WTC11 (cell line): ENCODE measurements around the gene FAM53B. TPM values are rescaled to one million over a fixed set of nuclear protein-coding genes. Genes with fewer than 3 reads are reported as not detected.

Experiments used
- ATAC-seq: fragments of 200-7000 bp; cut with Tn5 transposase; 2 replicates; pipeline ENCODE4 v1.10.0; 2021; ENCODE audit warnings: mild to moderate bottlenecking, moderate library complexity
- CTCF ChIA-PET: fragments of 300-600 bp; sonication (Branson Sonifier 250); formaldehyde crosslinking; loops from one replicate; lab custom pipeline; 2021; ENCODE audit warnings: antibody characterized with exemption; lab: Charles Lee
- POLR2A ChIA-PET: fragments of 350-600 bp; sonication (Branson Sonifier 250); formaldehyde crosslinking; loops from one replicate; lab custom pipeline; 2021; ENCODE audit warnings: antibody characterized with exemption; lab: Charles Lee
- DNase-seq: peaks from one replicate; pipeline ENCODE4 v3.0.0; 2021; ENCODE audit warnings: low spot score
- H3K27ac Mint-ChIP-seq: 2 replicates; pipeline ENCODE4 v1.8.0; 2021; ENCODE audit warnings: mixed read lengths
- H3K27me3 Mint-ChIP-seq: 2 replicates; pipeline ENCODE4 v1.8.0; 2021; ENCODE audit warnings: low read depth, mild to moderate bottlenecking, moderate library complexity, mixed read lengths
- H3K36me3 Mint-ChIP-seq: 2 replicates; pipeline ENCODE4 v1.8.0; 2021; ENCODE audit warnings: mixed read lengths
- H3K4me1 Mint-ChIP-seq: 2 replicates; pipeline ENCODE4 v1.8.0; 2022; ENCODE audit warnings: mixed read lengths
- H3K4me3 Mint-ChIP-seq: 2 replicates; pipeline ENCODE4 v1.8.0; 2021; ENCODE audit warnings: mild to moderate bottlenecking, moderate library complexity, mixed read lengths
- H3K9me3 Mint-ChIP-seq: 2 replicates; pipeline ENCODE4 v1.8.0; 2021; ENCODE audit warnings: mixed read lengths
- ATF2 ChIP-seq: sonication (generic); formaldehyde crosslinking; IDR thresholded peaks from 2 replicates; pipeline ENCODE4 v1.8.1; 2022; ENCODE audit warnings: low read depth, missing genetic modification reagents, borderline replicate concordance
- ATF6 ChIP-seq: sonication (generic); formaldehyde crosslinking; IDR thresholded peaks from 2 replicates; pipeline ENCODE4 v1.8.1; 2023; ENCODE audit warnings: mild to moderate bottlenecking, missing genetic modification reagents
- CREB1 ChIP-seq: sonication (generic); formaldehyde crosslinking; IDR thresholded peaks from 2 replicates; pipeline ENCODE4 v1.8.0; 2023; ENCODE audit warnings: mild to moderate bottlenecking, missing genetic modification reagents
- CREM ChIP-seq: sonication (generic); formaldehyde crosslinking; IDR thresholded peaks from 2 replicates; pipeline ENCODE4 v1.8.1; 2022; ENCODE audit warnings: mild to moderate bottlenecking, missing genetic modification reagents, moderate library complexity
- ERG ChIP-seq: fragments of 250-450 bp; sonication (Bioruptor Pico); IDR thresholded peaks from 2 replicates; pipeline ENCODE4 v1.8.0; 2021; ENCODE audit warnings: mild to moderate bottlenecking
- FOXP4 ChIP-seq: sonication (generic); formaldehyde crosslinking; IDR thresholded peaks from 2 replicates; pipeline ENCODE4 v1.8.0; 2022; ENCODE audit warnings: mild to moderate bottlenecking, missing genetic modification reagents
- GRHL2 ChIP-seq: fragments of 250-450 bp; sonication (Bioruptor Pico); IDR thresholded peaks from 2 replicates; pipeline ENCODE4 v1.8.0; 2022; ENCODE audit warnings: mild to moderate bottlenecking, moderate library complexity; ENCODE audit not compliant: insufficient replicate concordance, severe bottlenecking
- KAT7 ChIP-seq: sonication (generic); formaldehyde crosslinking; IDR thresholded peaks from 2 replicates; pipeline ENCODE4 v1.8.1; 2023; ENCODE audit warnings: missing genetic modification reagents, mild to moderate bottlenecking, borderline replicate concordance
- MXD4 ChIP-seq: fragments of 250-450 bp; sonication (Bioruptor Pico); IDR thresholded peaks from 2 replicates; pipeline ENCODE4 v1.8.0; 2021; ENCODE audit warnings: mild to moderate bottlenecking, moderate library complexity, borderline replicate concordance
- NR3C1 ChIP-seq: sonication (generic); formaldehyde crosslinking; conservative IDR thresholded peaks from 2 replicates; pipeline ENCODE4 v1.8.1; 2023; ENCODE audit warnings: low read depth, mild to moderate bottlenecking, missing genetic modification reagents
- PRDM15 ChIP-seq: sonication (generic); formaldehyde crosslinking; IDR thresholded peaks from 2 replicates; pipeline ENCODE4 v1.8.0; 2022; ENCODE audit warnings: missing genetic modification reagents
- PREB ChIP-seq: sonication (generic); formaldehyde crosslinking; IDR thresholded peaks from 2 replicates; pipeline ENCODE4 v1.8.1; 2022; ENCODE audit warnings: mild to moderate bottlenecking, missing genetic modification reagents, moderate library complexity, borderline replicate concordance
- TCF7 ChIP-seq: sonication (generic); formaldehyde crosslinking; IDR thresholded peaks from 2 replicates; pipeline ENCODE4 v1.8.0; 2022; ENCODE audit warnings: mild to moderate bottlenecking, low read depth, missing genetic modification reagents, moderate library complexity
- ZBTB43 ChIP-seq: sonication (generic); formaldehyde crosslinking; IDR thresholded peaks from 2 replicates; pipeline ENCODE4 v1.8.1; 2023; ENCODE audit warnings: mild to moderate bottlenecking, missing genetic modification reagents
- ZNF263 ChIP-seq: sonication (generic); formaldehyde crosslinking; IDR thresholded peaks from 2 replicates; pipeline ENCODE4 v1.8.1; 2022; ENCODE audit warnings: low read depth, mild to moderate bottlenecking, moderate library complexity, missing genetic modification reagents
- ZNF416 ChIP-seq: fragments of 250-450 bp; sonication (Bioruptor Pico); IDR thresholded peaks from 2 replicates; pipeline ENCODE4 v1.9.0; 2021; ENCODE audit warnings: mild to moderate bottlenecking, inconsistent platforms
- total RNA-seq: library from RNA; stranded (reverse); gene quantifications from 3 replicates; pipeline ENCODE4 v1.2.3, GENCODE V29; 2021

The FAM53B gene
- total RNA-seq, 1 experiment from 2014 or later: 21.3 TPM

- no peak for DNase-seq
- Mint-ChIP-seq H3K36me3 (no peaks in the 10 kb centered on the region), H3K27me3 (no peaks in the 10 kb centered on the region; the same call in 1 of the 2 replicates), H3K4me1 (peaks cover 16% of the 10 kb centered on the region), H3K4me3 (no peak overlapping the region), H3K9me3 (no peaks in the 10 kb centered on the region), H3K27ac (no peak overlapping the region)
- ChIA-PET CTCF (interaction anchor here (0.6 to 2.5 kb wide), 4 partner anchors 36 to 78 kb away, joined by 3 to 7 read pairs (median 5); no protein-coding TSS in a partner anchor), POLR2A (no interaction called here)
- no peak for TF ChIP-seq KAT7 (CRISPR knock-in tag)
- no peak for TF ChIP-seq CREB1 (CRISPR knock-in tag)
- no peak for TF ChIP-seq ATF2 (CRISPR knock-in tag)
- no peak for TF ChIP-seq CREM (CRISPR knock-in tag)
- no peak for TF ChIP-seq PRDM15
- no peak for TF ChIP-seq ZNF416
- TF ChIP-seq ERG: no peak
- TF ChIP-seq ZBTB43 (CRISPR knock-in tag): no peak
- no peak for TF ChIP-seq ZNF263
- TF ChIP-seq MXD4 (CRISPR knock-in tag): no peak
- TF ChIP-seq GRHL2: no peak
- no peak for TF ChIP-seq FOXP4
- TF ChIP-seq ATF6 (CRISPR knock-in tag): no peak
- TF ChIP-seq PREB (CRISPR knock-in tag): no peak
- TF ChIP-seq NR3C1 (CRISPR knock-in tag): no peak
- no peak for TF ChIP-seq TCF7
- ATAC-seq: no peak
These were observed 130.0 kb downstream of the FAM53B start for GRCh38 chr10:124614003-124614659.
